GM12892 (cell line): ENCODE measurements around the gene HDGFL2.

ENCODE experiments used
- DNase-seq: peaks from one replicate; pipeline ENCODE4 v3.0.0; 2011; ENCODE audit not compliant: insufficient read length
- FAIRE-seq: peaks from 2 replicates; lab custom pipeline; 2011; peaks lifted over from hg19 to GRCh38; lab: Jason Lieb, UNC
- POLR2A ChIP-seq: IDR thresholded peaks from 2 replicates; pipeline ENCODE4 v1.6.1; 2011; ENCODE audit warnings: low read depth, low read length, control low read depth
- POLR2AphosphoS5 ChIP-seq: IDR thresholded peaks from 2 replicates; pipeline ENCODE4 v1.6.1; 2011; ENCODE audit warnings: low read depth, low read length, control low read depth
- TAF1 ChIP-seq: IDR thresholded peaks from 2 replicates; pipeline ENCODE4 v1.6.1; 2011; ENCODE audit warnings: low read depth, mild to moderate bottlenecking, control low read depth, low read length, borderline replicate concordance

Gene HDGFL2

GRCh38 chr19:4495471-4495870 lies 23.4 kb downstream of the HDGFL2 start:
- TF ChIP-seq POLR2AphosphoS5 = no peak
- no peak for TF ChIP-seq POLR2A
- TF ChIP-seq TAF1 = no peak
- DNase-seq = no peak
- no peak for FAIRE-seq

- DNase-seq (no peak), FAIRE-seq (no peak)
- TF ChIP-seq TAF1 (no peak), POLR2A (no peak), POLR2AphosphoS5 (no peak)
Observed at GRCh38 chr19:4496304-4496703, 24.2 kb downstream of the HDGFL2 start.

DNA sequence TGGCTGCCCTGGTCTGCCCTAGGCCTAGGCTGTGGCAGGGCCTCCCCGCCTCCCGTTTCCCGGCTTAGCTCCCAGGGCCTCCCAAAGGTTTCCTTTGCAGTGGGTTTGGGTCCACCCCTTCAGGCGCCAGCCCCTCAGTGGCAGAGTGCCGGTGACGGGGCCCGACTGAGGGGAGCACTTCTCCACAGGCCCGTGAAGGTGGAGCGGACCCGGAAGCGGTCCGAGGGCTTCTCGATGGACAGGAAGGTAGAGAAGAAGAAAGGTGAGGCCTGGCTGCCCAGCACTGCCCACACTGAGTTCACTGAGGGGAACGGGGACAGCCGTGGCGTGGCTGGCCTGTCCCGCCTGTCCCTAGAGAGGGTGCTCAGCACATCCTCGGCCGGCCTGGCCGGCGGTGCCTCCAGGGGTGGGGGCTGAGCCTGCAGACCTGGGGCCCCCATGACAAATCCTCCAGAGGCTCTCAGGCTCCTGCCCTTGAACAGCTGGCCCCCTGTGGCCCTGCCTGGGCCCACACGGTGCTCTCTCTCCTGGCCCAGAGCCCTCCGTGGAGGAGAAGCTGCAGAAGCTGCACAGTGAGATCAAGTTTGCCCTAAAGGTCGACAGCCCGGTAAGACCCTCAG lies 25.8 kb downstream of the HDGFL2 start:
- no peak for DNase-seq
- no peak for FAIRE-seq
- TF ChIP-seq TAF1 (no peak), POLR2A (no peak), POLR2AphosphoS5 (no peak)

- TF ChIP-seq TAF1 (no peak), POLR2AphosphoS5 (no peak), POLR2A (no peak)
- FAIRE-seq (no peak), DNase-seq (no peak)
Observed at GRCh38 chr19:4498694-4499093, 26.6 kb downstream of the HDGFL2 start.

- DNase-seq = no peak
- FAIRE-seq = no peak
- TF ChIP-seq POLR2A = no peak
- TF ChIP-seq POLR2AphosphoS5 = no peak
- TF ChIP-seq TAF1 = no peak
Observed at GRCh38 chr19:4499318-4499717, 27.2 kb downstream of the HDGFL2 start.

- no peak for TF ChIP-seq TAF1
- no peak for TF ChIP-seq POLR2AphosphoS5
- TF ChIP-seq POLR2A = no peak
- no peak for DNase-seq
- no peak for FAIRE-seq
Observed at GRCh38 chr19:4499855-4500254, 27.8 kb downstream of the HDGFL2 start.

GRCh38 chr19:4500841-4501591 lies 28.9 kb downstream of the HDGFL2 start:
- DNase-seq (no peak), FAIRE-seq (no peak)
- TF ChIP-seq POLR2AphosphoS5 (no peak), POLR2A (no peak), TAF1 (no peak)

DNA sequence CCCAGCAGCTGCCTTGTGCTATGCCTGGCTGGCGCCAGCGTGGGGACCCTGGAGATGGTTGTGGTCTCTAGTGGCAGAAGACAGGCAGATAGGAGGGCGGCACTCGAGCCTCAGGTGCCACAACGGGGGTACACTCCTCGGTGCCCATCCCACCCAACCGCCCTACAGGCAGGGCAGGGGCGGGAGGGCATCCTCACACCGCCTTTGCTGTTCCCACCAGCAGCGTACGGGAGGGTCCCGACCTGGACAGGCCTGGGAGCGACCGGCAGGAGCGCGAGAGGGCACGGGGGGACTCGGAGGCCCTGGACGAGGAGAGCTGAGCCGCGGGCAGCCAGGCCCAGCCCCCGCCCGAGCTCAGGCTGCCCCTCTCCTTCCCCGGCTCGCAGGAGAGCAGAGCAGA lies 29.6 kb downstream of the HDGFL2 start:
- TF ChIP-seq POLR2AphosphoS5 = no peak
- TF ChIP-seq TAF1 = no peak
- TF ChIP-seq POLR2A = no peak
- DNase-seq = no peak
- no peak for FAIRE-seq

- FAIRE-seq (no peak), DNase-seq (no peak)
- TF ChIP-seq POLR2A = no peak
- TF ChIP-seq POLR2AphosphoS5 = no peak
- no peak for TF ChIP-seq TAF1
Observed at GRCh38 chr19:4502282-4503131, 30.4 kb downstream of the HDGFL2 start.

GRCh38 chr19:4503132-4503824 lies 31.2 kb downstream of the HDGFL2 start:
- no peak for DNase-seq
- FAIRE-seq = no peak
- TF ChIP-seq TAF1 = no peak
- no peak for TF ChIP-seq POLR2A
- TF ChIP-seq POLR2AphosphoS5 = no peak

- TF ChIP-seq POLR2A = no peak
- no peak for TF ChIP-seq TAF1
- TF ChIP-seq POLR2AphosphoS5 = no peak
- DNase-seq (no peak), FAIRE-seq (no peak)
Observed at GRCh38 chr19:4503825-4504170, 31.7 kb downstream of the HDGFL2 start.
